A673 (cell line): ENCODE data around the gene MAGI3. TPM values are rescaled to one million over a fixed set of nuclear protein-coding genes. Genes with fewer than 3 reads are reported as not detected.

Experiments
- BruUV-seq: library from RNA; stranded (reverse); fragments of 400-500 nt; replicated peaks from 2 replicates; lab custom pipeline; 2021; lab: Mats Ljungman, UMichigan
- CTCF ChIA-PET: fragments of 300-600 bp; sonication (Branson Sonifier 250); formaldehyde crosslinking; loops from one replicate; lab custom pipeline; 2022; ENCODE audit warnings: antibody characterized with exemption; lab: Charles Lee
- POLR2A ChIA-PET: fragments of 300-600 bp; sonication (Branson Sonifier 250); formaldehyde crosslinking; loops from one replicate; lab custom pipeline; 2022; ENCODE audit warnings: antibody characterized with exemption; ENCODE audit not compliant: low non-redundant PET; lab: Charles Lee
- DNase-seq: peaks from one replicate; pipeline ENCODE4 v3.0.0-alpha.2; 2015; ENCODE audit warnings: low spot score
- H3K27ac ChIP-seq: fragments of 200-600 bp; sonication (generic); 2 replicates; pipeline ENCODE4 v1.5.1; 2016; ENCODE audit warnings: mixed run types, low read depth, mild to moderate bottlenecking, mixed read lengths, antibody characterized with exemption, low read length; ENCODE audit not compliant: poor library complexity, severe bottlenecking
- H3K27me3 ChIP-seq: fragments of 200-600 bp; sonication (generic); replicated peaks from 2 replicates; pipeline ENCODE4 v1.6.1; 2017; ENCODE audit warnings: mixed run types, low read depth, mild to moderate bottlenecking, mixed read lengths, antibody characterized with exemption, low read length; ENCODE audit not compliant: insufficient read depth, poor library complexity
- H3K36me3 ChIP-seq: fragments of 200-600 bp; sonication (generic); 2 replicates; pipeline ENCODE4 v1.6.1; 2016; ENCODE audit warnings: mixed run types, mild to moderate bottlenecking, mixed read lengths, antibody characterized with exemption, low read length; ENCODE audit not compliant: insufficient read depth, poor library complexity, severe bottlenecking
- H3K4me1 ChIP-seq: fragments of 200-600 bp; sonication (generic); 2 replicates; pipeline ENCODE4 v1.6.1; 2017; ENCODE audit warnings: mixed run types, mild to moderate bottlenecking, mixed read lengths, antibody characterized with exemption, low read length; ENCODE audit not compliant: insufficient read depth, poor library complexity, severe bottlenecking
- H3K4me3 ChIP-seq: fragments of 200-600 bp; sonication (generic); 2 replicates; pipeline ENCODE4 v1.5.1; 2016; ENCODE audit warnings: low read depth, mixed run types, mild to moderate bottlenecking, mixed read lengths, low read length; ENCODE audit not compliant: poor library complexity, severe bottlenecking
- H3K9me3 ChIP-seq: fragments of 200-600 bp; sonication (generic); 2 replicates; pipeline ENCODE4 v1.6.1; 2016; ENCODE audit warnings: mixed run types, low read depth, mild to moderate bottlenecking, mixed read lengths, antibody characterized with exemption, low read length; ENCODE audit not compliant: poor library complexity, severe bottlenecking
- CTCF ChIP-seq: fragments of 300-800, 200-600 bp; sonication (generic); conservative IDR thresholded peaks from 2 replicates; pipeline ENCODE4 v1.5.1; 2017; ENCODE audit warnings: low read depth, mild to moderate bottlenecking, antibody characterized with exemption, low read length, moderate library complexity, mixed read lengths
- EZH2 ChIP-seq: fragments of 200-600 bp; sonication (generic); IDR thresholded peaks from 2 replicates; pipeline ENCODE4 v1.6.1; 2017; ENCODE audit warnings: borderline replicate concordance, low read depth, mild to moderate bottlenecking, mixed read lengths, antibody characterized with exemption, low read length; ENCODE audit not compliant: poor library complexity, severe bottlenecking
- intact Hi-C: fragments of 100-400 bp; cut with micrococcal nuclease; formaldehyde crosslinking; loops from one replicate; pipeline ENCODE4 v1.10.0; 2022; ENCODE audit not compliant: unreplicated experiment
- total RNA-seq: library from RNA; stranded (reverse); gene quantifications from 2 replicates; pipeline ENCODE4 v1.2.3, GENCODE V29; 2021

MAGI3 gene
- total RNA-seq, 1 experiment from 2014 or later: 5.1 TPM

DNA sequence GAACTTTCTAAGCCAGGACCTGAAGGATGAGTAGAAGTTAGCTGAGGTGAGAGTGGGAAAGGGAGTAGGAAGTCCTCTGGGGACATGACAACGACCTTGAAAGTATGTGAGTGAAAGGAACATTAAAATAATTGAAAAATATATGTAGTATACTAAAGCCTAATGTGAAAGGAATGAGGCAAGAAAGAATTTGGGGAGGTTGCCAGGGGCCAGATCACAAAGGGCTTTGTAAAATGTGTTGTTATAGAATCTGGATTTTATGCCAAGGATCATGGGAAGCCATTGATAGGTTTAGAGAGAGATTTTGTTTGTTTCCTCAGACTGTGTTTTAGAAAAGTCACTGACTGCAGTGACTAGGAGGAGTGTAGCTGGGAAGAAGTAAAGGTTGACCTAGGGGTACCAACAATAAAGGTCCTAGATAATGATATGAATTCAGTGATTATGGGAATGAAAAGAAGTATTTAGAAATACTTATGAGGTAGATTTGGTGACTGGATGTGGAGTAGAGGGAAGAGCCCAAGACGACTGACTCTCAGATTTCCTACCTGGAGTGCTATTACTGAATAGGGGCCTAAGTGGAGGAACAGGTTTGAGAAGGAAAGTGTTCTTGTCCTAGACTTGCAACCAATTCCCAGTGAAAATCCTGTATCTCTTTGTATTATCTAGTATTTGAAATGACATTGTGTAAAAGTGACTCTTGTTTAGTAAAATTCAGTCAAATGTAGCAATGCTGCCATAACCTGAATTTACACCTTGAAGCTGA, 189.1 kb downstream of the MAGI3 start:
- DNase-seq: no peak
- H3K27me3 ChIP-seq: no peaks in the 10 kb centered on the region
- no peaks in the 10 kb centered on the region for H3K4me1 ChIP-seq
- BruUV-seq: no TSS peak
- H3K36me3 ChIP-seq: no peaks in the 10 kb centered on the region
- H3K27ac ChIP-seq: no peak overlapping the region
- no peak overlapping the region for H3K4me3 ChIP-seq
- TF ChIP-seq CTCF: no peak
- TF ChIP-seq EZH2: no peak
- intact Hi-C loops: no loop called here
- H3K9me3 ChIP-seq: no peaks in the 10 kb centered on the region
- POLR2A ChIA-PET: no interaction called here
- CTCF ChIA-PET: no interaction called here

GRCh38 chr1:113581323-113581722, 191.0 kb downstream of the MAGI3 start:
- Histone ChIP-seq H3K9me3 (no peaks in the 10 kb centered on the region), H3K36me3 (no peaks in the 10 kb centered on the region), H3K27ac (no peak overlapping the region), H3K4me3 (no peak overlapping the region), H3K27me3 (no peaks in the 10 kb centered on the region), H3K4me1 (no peaks in the 10 kb centered on the region)
- POLR2A ChIA-PET: no interaction called here
- no peak for DNase-seq
- TF ChIP-seq CTCF (no peak), EZH2 (no peak)
- BruUV-seq: no TSS peak
- intact Hi-C loops: no loop called here
- CTCF ChIA-PET: no interaction called here

GRCh38 chr1:113582084-113582483, 191.8 kb downstream of the MAGI3 start:
- Histone ChIP-seq H3K4me3 (no peak overlapping the region), H3K36me3 (no peaks in the 10 kb centered on the region), H3K9me3 (no peaks in the 10 kb centered on the region), H3K27ac (no peak overlapping the region), H3K4me1 (no peaks in the 10 kb centered on the region), H3K27me3 (no peaks in the 10 kb centered on the region)
- BruUV-seq: no TSS peak
- DNase-seq: no peak
- intact Hi-C loops: no loop called here
- TF ChIP-seq CTCF: no peak
- POLR2A ChIA-PET: no interaction called here
- CTCF ChIA-PET: no interaction called here
